CD4-positive, alpha-beta memory T cell (primary cell): ENCODE results near the gene PBRM1. TPM values are rescaled to one million over a fixed set of nuclear protein-coding genes. Genes with fewer than 3 reads are reported as not detected.
"Not testable (repeated sequence)": the region's sequence is repeated elsewhere in the genome, so short reads cannot be mapped to it uniquely, and the experiment has no call there.

Source experiments
- CTCF ChIA-PET: fragments of 350-600 bp; sonication (Branson Sonifier 250); formaldehyde crosslinking; loops from one replicate; lab custom pipeline; 2021; ENCODE audit warnings: inconsistent platforms; ENCODE audit not compliant: partially characterized antibody; lab: Charles Lee
- POLR2A ChIA-PET: fragments of 350-600 bp; sonication (Branson Sonifier 250); formaldehyde crosslinking; loops from one replicate; lab custom pipeline; 2021; ENCODE audit not compliant: partially characterized antibody; lab: Charles Lee
- DNase-seq, 5 donors: peaks; one replicate each; pipeline versions ENCODE4 v3.0.0 to v3.0.0-alpha.2; 2020 to 2022; ENCODE audit warnings: mixed read lengths in 1 of 5
- H3K27ac ChIP-seq: one replicate; pipeline ENCODE4 v1.7.0; 2013; ENCODE audit warnings: low read depth, low read length
- H3K27me3 ChIP-seq: 2 replicates; pipeline ENCODE4 v1.7.0; 2013; ENCODE audit warnings: mild to moderate bottlenecking, low read length, moderate library complexity; ENCODE audit not compliant: insufficient read depth
- H3K36me3 ChIP-seq: 2 replicates; pipeline ENCODE4 v1.7.0; 2013; ENCODE audit warnings: mild to moderate bottlenecking, low read length, moderate library complexity; ENCODE audit not compliant: insufficient read depth
- H3K4me1 ChIP-seq: 2 replicates; pipeline ENCODE4 v1.7.0; 2013; ENCODE audit warnings: mild to moderate bottlenecking, low read length, moderate library complexity; ENCODE audit not compliant: insufficient read depth
- H3K4me3 ChIP-seq, 2 donors: one replicate each; pipeline ENCODE4 v1.7.0; 2013; ENCODE audit warnings: low read length in 2 of 2, mild to moderate bottlenecking in 1 of 2
- H3K9me3 ChIP-seq, 2 donors: one replicate each; pipeline ENCODE4 v1.7.0; 2013; ENCODE audit warnings: low read length in 2 of 2, control low read depth in 1 of 2; ENCODE audit not compliant: control insufficient read depth in 1 of 2
- H3K27ac Mint-ChIP-seq, 7 donors: one replicate each; pipeline ENCODE4 v1.8.0; 2020 to 2021; ENCODE audit warnings: mixed read lengths in 7 of 7, mild to moderate bottlenecking in 6 of 7, inconsistent platforms in 3 of 7, moderate library complexity in 3 of 7
- H3K27me3 Mint-ChIP-seq, 2 donors: one replicate each; pipeline ENCODE4 v1.8.0; 2020 to 2021; ENCODE audit warnings: mixed read lengths in 2 of 2
- H3K36me3 Mint-ChIP-seq, 2 donors: one replicate each; pipeline ENCODE4 v1.8.0; 2020 to 2021; ENCODE audit warnings: mixed read lengths in 2 of 2, inconsistent platforms in 1 of 2, mild to moderate bottlenecking in 1 of 2
- H3K4me1 Mint-ChIP-seq, 4 donors: one replicate each; pipeline ENCODE4 v1.8.0; 2020 to 2021; ENCODE audit warnings: mixed read lengths in 4 of 4, mild to moderate bottlenecking in 1 of 4
- H3K4me3 Mint-ChIP-seq, 8 donors: one replicate each; pipeline ENCODE4 v1.8.0; 2020 to 2021; ENCODE audit warnings: mixed read lengths in 8 of 8, mild to moderate bottlenecking in 7 of 8, moderate library complexity in 6 of 8, inconsistent platforms in 3 of 8
- H3K9me3 Mint-ChIP-seq, 8 donors: one replicate each; pipeline ENCODE4 v1.8.0; 2020 to 2021; ENCODE audit warnings: mixed read lengths in 8 of 8, mild to moderate bottlenecking in 5 of 8, inconsistent platforms in 3 of 8, moderate library complexity in 1 of 8
- intact Hi-C: fragments of 100-400 bp; cut with micrococcal nuclease; formaldehyde crosslinking; loops from one replicate; pipeline ENCODE4 v1.15.1; 2023
- polyA plus RNA-seq, 2 donors: library from polyadenylated mRNA; unstranded; fragments of 300-500 nt; fragmentation: Illumina TruSeq; gene quantifications; one replicate each; pipeline ENCODE4 v1.2.3, GENCODE V29; 2021
- total RNA-seq, 2 experiments: library from RNA; stranded (reverse); gene quantifications; one replicate each; pipeline ENCODE4 v1.2.3, GENCODE V29; 2021

PBRM1 gene
- 10 to 100 TPM; 74.2 to 78.5 TPM for total RNA-seq
- 10 to 100 TPM; 67.9 to 91.6 TPM for polyA plus RNA-seq

DNA sequence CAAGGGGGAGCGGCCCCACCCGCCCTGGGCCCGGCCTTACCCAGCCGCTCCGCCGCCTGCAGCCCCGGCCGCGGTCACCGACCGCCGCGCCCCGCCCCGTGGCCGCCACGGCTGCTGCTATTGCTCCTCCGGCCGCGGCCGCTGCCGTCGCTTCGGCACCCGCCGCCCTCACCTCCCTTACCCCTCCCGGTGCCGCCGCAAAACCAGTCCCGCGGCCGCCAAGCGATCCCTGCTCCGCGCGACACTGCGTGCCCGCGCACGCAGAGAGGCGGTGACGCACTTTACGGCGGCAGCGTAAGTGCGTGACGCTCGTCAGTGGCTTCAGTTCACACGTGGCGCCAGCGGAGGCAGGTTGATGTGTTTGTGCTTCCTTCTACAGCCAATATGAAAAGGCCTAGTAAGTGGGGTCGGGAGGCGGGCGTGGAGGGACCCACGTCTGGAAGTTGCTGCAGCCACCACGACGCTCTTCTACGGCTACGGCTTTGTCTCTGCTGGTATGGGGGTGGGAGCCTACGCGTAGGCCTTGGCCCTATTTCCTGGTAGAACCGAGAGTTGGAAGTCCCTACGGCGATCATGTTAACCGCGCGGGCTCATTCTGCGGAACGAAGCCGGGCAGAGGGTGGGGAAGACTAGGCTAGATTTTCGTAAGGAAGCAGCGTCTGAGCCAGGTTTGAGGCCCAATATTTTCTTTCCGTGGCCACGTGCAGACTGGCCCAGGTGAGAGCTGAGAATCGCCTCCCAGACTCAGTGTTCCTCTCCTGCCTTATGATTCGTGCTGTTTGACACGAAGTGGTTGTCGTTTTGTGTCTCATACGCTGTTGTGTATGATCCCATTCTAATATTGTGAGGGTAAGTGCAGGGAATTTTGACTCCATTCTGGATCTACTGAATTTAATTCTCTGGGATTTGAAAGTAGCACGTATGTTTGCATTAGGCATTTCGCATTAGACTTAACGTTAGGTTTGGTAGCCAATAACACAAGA lies at the start of gene PBRM1, which contains the start of gene GNL3:
PBRM1 (minus strand) TSS at position 205 of the 983 bp plus-strand sequence.
GNL3 (plus strand) TSS at position 324 of the 983 bp plus-strand sequence; CDS start at position 385, 61 bp downstream.
- ChIA-PET POLR2A (interaction anchor here (1.0 to 4.3 kb wide), 7 partner anchors 10 to 85 kb away, joined by 3 to 26 read pairs (median 6); partner anchors contain the start of genes GLT8D1, NEK4 and SPCS1), CTCF (no interaction called here)
- DNase-seq = peak; percentile 91 to 95 (median 93)
- Histone ChIP-seq H3K4me1 (peaks cover 50% of the 10 kb centered on the region), H3K27me3 (no peaks in the 10 kb centered on the region), H3K4me3 (peak within 1 kb of the TSS; percentile 79 to 96), H3K27ac (peak within 1 kb of the TSS; percentile 89), H3K9me3 (no peaks in the 10 kb centered on the region), H3K36me3 (peaks cover 37% of the 10 kb centered on the region)
- Mint-ChIP-seq H3K36me3 (peaks cover 34 to 54% of the 10 kb centered on the region in 2 donors), H3K27ac (peak within 1 kb of the TSS; percentile 95 to 99 (median 99)), H3K9me3 (no peaks in the 10 kb centered on the region), H3K4me1 (peaks cover 29 to 62% (median 46%) of the 10 kb centered on the region in 4 donors), H3K4me3 (peak within 1 kb of the TSS; percentile 95 to 99 (median 98)), H3K27me3 (no peaks in the 10 kb centered on the region)
- intact Hi-C loops = loop anchor here (1.0 to 10.0 kb wide), 5 partner anchors 20 to 361 kb away; partner anchors contain the start of genes NISCH, SFMBT1, SPCS1 and TNNC1

DNA sequence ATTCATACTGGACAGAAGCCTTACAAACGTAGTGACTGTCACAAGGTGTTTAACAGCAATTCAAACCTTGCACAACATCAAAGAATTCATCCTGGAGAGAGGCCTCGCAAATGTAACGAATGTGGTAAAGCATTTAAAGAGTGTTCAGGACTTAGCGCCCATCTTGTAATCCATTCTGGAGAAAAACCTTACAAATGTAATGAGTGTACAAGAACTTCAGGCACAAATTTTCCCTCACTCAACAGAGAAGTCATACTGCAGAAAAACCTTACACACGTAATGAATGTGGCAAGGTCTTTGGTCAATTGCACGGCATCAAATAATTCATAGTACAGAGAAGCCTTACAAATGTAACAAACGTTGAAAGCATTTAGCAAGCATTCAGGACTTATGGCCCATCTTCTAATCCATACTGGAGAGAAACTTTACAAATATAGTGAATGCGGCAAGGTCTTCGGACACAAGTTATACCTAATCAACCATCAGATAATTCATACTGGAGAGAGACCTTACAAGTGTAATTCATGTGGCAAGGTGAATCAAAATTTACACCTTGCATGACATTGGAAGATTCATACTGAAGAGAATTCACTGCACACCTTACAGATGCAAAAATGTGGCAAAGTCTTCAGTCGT lies 47.7 kb upstream of the PBRM1 start:
- Mint-ChIP-seq H3K36me3 (peaks cover 57 to 75% of the 10 kb centered on the region in 2 donors), H3K4me1 (peaks cover 0 to 3% (median 0%) of the 10 kb centered on the region in 4 donors), H3K9me3 (peaks cover 0 to 20% (median 14%) of the 10 kb centered on the region in 8 donors), H3K27me3 (no peaks in the 10 kb centered on the region), H3K27ac (no peak overlapping the region), H3K4me3 (no peak overlapping the region)
- Histone ChIP-seq H3K36me3 (peaks cover 11% of the 10 kb centered on the region), H3K4me3 (no peak overlapping the region), H3K27ac (no peak overlapping the region), H3K4me1 (no peaks in the 10 kb centered on the region), H3K27me3 (no peaks in the 10 kb centered on the region), H3K9me3 (no peaks in the 10 kb centered on the region)
- no peak for DNase-seq
- ChIA-PET POLR2A (no interaction called here), CTCF (no interaction called here)
- intact Hi-C loops = no loop called here

DNA sequence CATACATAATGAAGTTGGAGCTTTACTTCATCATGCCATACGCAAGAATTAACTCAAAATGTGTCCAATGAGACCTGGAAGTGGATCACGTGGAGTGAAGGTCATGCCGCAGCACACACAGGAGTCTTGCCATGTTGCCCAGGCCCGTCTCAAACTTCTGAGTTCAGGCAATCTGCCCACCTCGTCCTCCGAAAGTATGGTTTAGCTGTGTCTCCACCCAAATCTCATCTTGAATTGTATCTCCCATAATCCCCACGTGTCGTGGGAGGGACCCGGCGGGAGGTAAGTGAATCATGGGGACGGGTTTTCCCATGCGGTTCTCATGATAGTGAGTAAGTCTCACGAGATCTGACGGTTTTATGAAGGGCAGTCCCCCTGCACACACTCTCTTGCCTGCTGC lies 45.9 kb upstream of the PBRM1 start:
- ChIA-PET CTCF (no interaction called here), POLR2A (no interaction called here)
- H3K27me3 Mint-ChIP-seq = no peaks in the 10 kb centered on the region
- no peak overlapping the region for H3K4me3 Mint-ChIP-seq
- DNase-seq = no peak
- peaks cover 55 to 79% of the 10 kb centered on the region in 2 donors for H3K36me3 Mint-ChIP-seq
- Histone ChIP-seq H3K9me3 (no peaks in the 10 kb centered on the region), H3K36me3 (peaks cover 11% of the 10 kb centered on the region), H3K4me1 (no peaks in the 10 kb centered on the region), H3K27me3 (no peaks in the 10 kb centered on the region), H3K27ac (no peak overlapping the region), H3K4me3 (no peak overlapping the region)
- intact Hi-C loops = no loop called here
- H3K9me3 Mint-ChIP-seq = peaks cover 0 to 22% (median 16%) of the 10 kb centered on the region in 8 donors
- peaks cover 0 to 3% (median 0%) of the 10 kb centered on the region in 4 donors for H3K4me1 Mint-ChIP-seq
- peak overlapping the region in 1 of 7 donors; percentile 19 for H3K27ac Mint-ChIP-seq

DNA sequence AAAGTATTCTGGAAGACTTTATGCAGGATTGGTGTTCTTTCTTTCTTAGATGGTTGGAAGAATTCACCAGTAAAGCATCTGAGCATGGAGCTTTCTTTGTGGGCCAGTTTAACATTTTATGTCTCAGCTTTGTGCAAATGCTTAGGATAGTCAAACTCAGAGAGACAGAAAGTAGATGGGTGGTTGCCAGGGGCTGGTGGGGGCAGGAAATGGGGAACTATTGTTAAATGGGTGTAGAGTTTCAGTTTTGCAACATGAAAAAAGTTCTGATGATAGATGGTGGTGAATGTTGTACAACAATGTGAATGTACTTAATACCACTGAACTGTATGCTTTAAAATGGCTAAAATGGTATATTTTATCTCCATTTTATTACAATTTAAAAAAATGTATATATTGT lies 45.0 kb upstream of the PBRM1 start:
- Mint-ChIP-seq H3K4me3 (peak overlapping the region in 1 of 8 donors; percentile 5), H3K27ac (peak overlapping the region in 1 of 7 donors; percentile 18)

DNA sequence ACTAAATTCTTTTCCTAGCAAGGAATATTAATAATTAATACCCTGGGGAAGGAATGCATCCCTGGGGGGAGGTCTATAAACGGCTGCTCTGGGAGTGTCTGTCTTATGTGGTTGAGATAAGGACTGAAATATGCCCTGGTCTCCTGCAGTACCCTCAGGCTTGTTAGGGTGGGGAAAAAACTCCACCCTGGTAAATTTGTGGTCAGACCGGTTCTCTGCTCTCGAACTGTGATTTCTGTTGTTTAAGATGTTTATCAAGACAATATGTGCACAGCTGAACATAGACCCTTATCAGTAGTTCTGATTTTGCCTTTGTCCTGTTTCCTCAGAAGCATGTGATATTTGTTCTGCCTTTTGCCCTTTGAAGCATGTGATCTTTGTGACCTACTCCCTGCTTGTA lies 43.0 kb upstream of the PBRM1 start:
- H3K27me3 Mint-ChIP-seq, H3K9me3 ChIP-seq, H3K27ac Mint-ChIP-seq, H3K4me3 Mint-ChIP-seq, H3K27ac ChIP-seq, POLR2A ChIA-PET, intact Hi-C loops, H3K36me3 ChIP-seq, H3K4me3 ChIP-seq, H3K4me1 Mint-ChIP-seq, DNase-seq, H3K4me1 ChIP-seq, H3K27me3 ChIP-seq, CTCF ChIA-PET: not testable (repeated sequence)
- Mint-ChIP-seq H3K36me3 (peaks cover 47 to 65% of the 10 kb centered on the region in 2 donors), H3K9me3 (peaks cover 0 to 22% (median 16%) of the 10 kb centered on the region in 8 donors)

More for the DNA sequence above, 45.0 kb upstream of the PBRM1 start:
- Mint-ChIP-seq H3K9me3 (peaks cover 0 to 22% (median 16%) of the 10 kb centered on the region in 8 donors), H3K27me3 (no peaks in the 10 kb centered on the region), H3K36me3 (peaks cover 55 to 79% of the 10 kb centered on the region in 2 donors), H3K4me1 (peaks cover 0 to 3% (median under 1%) of the 10 kb centered on the region in 4 donors)
- Histone ChIP-seq H3K9me3 (no peaks in the 10 kb centered on the region), H3K27me3 (no peaks in the 10 kb centered on the region), H3K36me3 (peaks cover 9% of the 10 kb centered on the region), H3K4me3 (no peak overlapping the region), H3K27ac (no peak overlapping the region), H3K4me1 (no peaks in the 10 kb centered on the region)
- no peak for DNase-seq
- intact Hi-C loops = no loop called here
- CTCF ChIA-PET = no interaction called here
- POLR2A ChIA-PET = no interaction called here

DNA sequence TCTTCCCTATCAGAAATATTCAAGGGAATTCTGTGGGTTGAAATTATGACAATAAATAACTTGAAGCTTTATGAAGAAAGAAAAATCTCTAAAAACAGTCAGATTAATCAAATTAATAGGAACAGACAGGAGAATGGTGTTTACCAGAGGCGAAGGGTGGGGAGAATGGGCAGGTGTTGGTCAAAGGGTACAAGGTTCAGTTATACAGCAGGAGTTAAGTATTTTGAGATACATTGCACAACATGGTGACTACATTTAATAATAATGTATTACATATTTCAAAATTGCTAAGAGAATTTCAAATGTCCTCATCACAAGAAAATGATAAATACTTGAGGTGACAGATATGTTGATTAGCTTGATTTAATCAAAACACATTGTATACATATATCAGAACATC lies 38.8 kb upstream of the PBRM1 start:
- H3K4me1 ChIP-seq = peaks cover 23% of the 10 kb centered on the region
- peaks cover 15 to 28% (median 22%) of the 10 kb centered on the region in 4 donors for H3K4me1 Mint-ChIP-seq

More for the DNA sequence above, 38.8 kb upstream of the PBRM1 start:
- no peak overlapping the region for H3K27ac ChIP-seq
- DNase-seq = no peak
- H3K36me3 Mint-ChIP-seq = peaks cover 16 to 26% of the 10 kb centered on the region in 2 donors
- H3K9me3 Mint-ChIP-seq = peaks cover 0 to 23% (median 9%) of the 10 kb centered on the region in 8 donors
- ChIA-PET CTCF (no interaction called here), POLR2A (no interaction called here)
- no peaks in the 10 kb centered on the region for H3K36me3 ChIP-seq
- H3K4me3 Mint-ChIP-seq = no peak overlapping the region
- H3K27me3 Mint-ChIP-seq = no peaks in the 10 kb centered on the region
- no peaks in the 10 kb centered on the region for H3K27me3 ChIP-seq
- H3K4me3 ChIP-seq = no peak overlapping the region
- H3K27ac Mint-ChIP-seq = peak overlapping the region in 1 of 7 donors; percentile 57
- intact Hi-C loops = no loop called here
- H3K9me3 ChIP-seq = no peaks in the 10 kb centered on the region
